ENCODE measurements around the gene ARSA.

DNA sequence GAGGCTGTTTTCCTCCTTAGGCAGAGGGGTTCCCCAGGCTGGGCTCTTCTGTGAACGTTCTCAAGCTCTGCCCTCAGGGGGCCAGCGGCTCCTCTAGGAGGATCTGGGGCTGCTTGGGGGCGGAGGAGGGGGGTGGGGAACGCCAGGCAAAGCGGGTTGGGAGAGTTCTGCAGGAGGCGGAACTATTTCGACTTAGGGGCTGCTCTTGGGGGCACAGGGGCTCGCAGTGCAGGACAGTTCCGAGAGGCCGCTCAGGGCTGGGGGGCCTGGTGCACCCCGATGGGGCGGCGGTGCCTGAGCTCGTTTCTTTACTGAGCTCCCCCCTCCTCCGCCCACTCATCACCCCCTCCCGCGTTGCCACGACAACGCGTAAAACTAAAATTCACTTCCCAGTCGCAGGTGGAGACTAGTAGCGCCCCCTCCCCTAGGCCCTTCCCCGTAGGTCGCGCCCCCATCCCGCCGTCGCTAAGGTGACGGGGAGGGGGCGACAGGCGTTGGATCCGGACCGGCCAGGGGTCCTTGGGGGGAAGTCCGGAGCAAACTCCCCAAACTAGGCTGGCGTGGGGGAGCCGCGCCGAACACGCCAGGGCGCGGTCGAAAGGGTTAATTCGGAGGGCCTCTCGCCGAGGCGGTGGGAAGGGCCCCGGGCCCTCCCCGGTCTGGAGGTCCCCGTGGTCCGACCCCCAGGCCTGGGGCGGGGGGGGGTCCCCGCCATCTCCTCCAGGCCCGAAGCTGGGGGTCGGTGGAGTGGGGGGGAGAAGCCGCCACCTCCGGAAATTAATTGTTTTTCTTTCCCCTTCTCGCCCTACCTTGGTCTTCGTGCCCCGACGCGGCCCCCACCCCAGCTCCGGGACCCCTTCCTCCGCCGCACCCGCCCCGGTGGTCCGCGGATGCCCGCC lies 45.5 kb upstream of the ARSA start:
- TF ChIP-seq, protein P1, sequence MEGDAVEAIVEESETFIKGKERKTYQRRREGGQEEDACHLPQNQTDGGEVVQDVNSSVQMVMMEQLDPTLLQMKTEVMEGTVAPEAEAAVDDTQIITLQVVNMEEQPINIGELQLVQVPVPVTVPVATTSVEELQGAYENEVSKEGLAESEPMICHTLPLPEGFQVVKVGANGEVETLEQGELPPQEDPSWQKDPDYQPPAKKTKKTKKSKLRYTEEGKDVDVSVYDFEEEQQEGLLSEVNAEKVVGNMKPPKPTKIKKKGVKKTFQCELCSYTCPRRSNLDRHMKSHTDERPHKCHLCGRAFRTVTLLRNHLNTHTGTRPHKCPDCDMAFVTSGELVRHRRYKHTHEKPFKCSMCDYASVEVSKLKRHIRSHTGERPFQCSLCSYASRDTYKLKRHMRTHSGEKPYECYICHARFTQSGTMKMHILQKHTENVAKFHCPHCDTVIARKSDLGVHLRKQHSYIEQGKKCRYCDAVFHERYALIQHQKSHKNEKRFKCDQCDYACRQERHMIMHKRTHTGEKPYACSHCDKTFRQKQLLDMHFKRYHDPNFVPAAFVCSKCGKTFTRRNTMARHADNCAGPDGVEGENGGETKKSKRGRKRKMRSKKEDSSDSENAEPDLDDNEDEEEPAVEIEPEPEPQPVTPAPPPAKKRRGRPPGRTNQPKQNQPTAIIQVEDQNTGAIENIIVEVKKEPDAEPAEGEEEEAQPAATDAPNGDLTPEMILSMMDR (IDR thresholded peaks at IDR 0.05) = no peak
- no peak for TF ChIP-seq POLR2A (IDR thresholded peaks at IDR 0.05)
